ENCODE data around the gene RFC4. TPM values are rescaled to one million over a fixed set of nuclear protein-coding genes. Genes with fewer than 3 reads are reported as not detected.

Gene RFC4
- total and polyA plus RNA-seq, 9 of the 15 experiments (the other 6 are each of a cell fraction or from before 2014, with no cell fraction given), result 105 to 227 (median 180) TPM

DNA sequence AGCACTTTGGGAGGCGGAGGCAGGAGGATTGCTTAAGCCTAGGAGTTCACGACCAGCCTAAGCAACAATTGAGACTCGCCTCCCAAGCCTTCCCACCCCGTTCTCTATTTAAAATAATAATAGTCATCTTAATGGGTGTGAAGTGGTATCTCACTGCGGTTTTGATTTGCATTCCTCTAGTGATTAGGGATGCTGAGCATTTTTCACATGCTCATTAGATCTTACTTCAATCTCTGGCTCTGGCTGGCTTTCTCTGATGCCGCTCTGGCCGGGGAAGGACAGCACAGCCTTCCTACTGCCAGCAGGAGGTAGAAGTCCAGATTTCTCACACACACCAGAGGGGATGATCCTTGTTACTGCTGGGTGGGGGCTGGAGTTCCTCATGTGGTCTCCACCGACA lies 30.3 kb downstream of the RFC4 start:
- POLR2A ChIA-PET, result no interaction called here
- Histone ChIP-seq H3K4me1 (replicated peaks in 1 of 2; ENCODE audit: control insufficient read depth in 2 of 2, insufficient read depth in 2 of 2, low read length in 2 of 2) (peaks cover 0 to 13% of the 10 kb centered on the region in 2 experiments; a peak in 2 of 5 replicates), H3K4me2 (ENCODE audit: insufficient read depth, low read length) (no peak overlapping the region), H3K27ac (ENCODE audit: extremely low read depth, low read depth, low read length) (no peak overlapping the region), H3K9ac (ENCODE audit: insufficient read depth in 1 of 2, low read depth in 2 of 2, low read length in 2 of 2) (no peak overlapping the region), H3K9me1 (ENCODE audit: control insufficient read depth, insufficient read depth, low read length) (no peaks in the 10 kb centered on the region), H3K79me2 (ENCODE audit: control insufficient read depth, insufficient read depth, low read length) (no peaks in the 10 kb centered on the region), H4K20me1 (replicated peaks; ENCODE audit: control insufficient read depth, insufficient read depth, low read length) (no peaks in the 10 kb centered on the region), H3K4me3 (no peak overlapping the region), H3K27me3 (ENCODE audit: control insufficient read depth in 2 of 2, insufficient read depth in 2 of 2, low read length in 2 of 2) (peaks cover 0 to 10% of the 10 kb centered on the region in 2 experiments; a peak in 2 of 5 replicates), H2AFZ (ENCODE audit: low read depth, low read length) (no peak overlapping the region), H3K9me3 (replicated peaks; ENCODE audit: control insufficient read depth, insufficient read depth, low read depth, low read length) (no peaks in the 10 kb centered on the region), H3K36me3 (ENCODE audit: control insufficient read depth, insufficient read depth, low read length) (no peaks in the 10 kb centered on the region)
- FAIRE-seq (no peak), ATAC-seq (peak; percentile 79), DNase-seq (ENCODE audit: extremely low read depth in 1 of 4, low spot score in 3 of 4) (no peak)
- BruUV-seq (replicated peaks), result no TSS peak
- TF ChIP-seq, protein P1, sequence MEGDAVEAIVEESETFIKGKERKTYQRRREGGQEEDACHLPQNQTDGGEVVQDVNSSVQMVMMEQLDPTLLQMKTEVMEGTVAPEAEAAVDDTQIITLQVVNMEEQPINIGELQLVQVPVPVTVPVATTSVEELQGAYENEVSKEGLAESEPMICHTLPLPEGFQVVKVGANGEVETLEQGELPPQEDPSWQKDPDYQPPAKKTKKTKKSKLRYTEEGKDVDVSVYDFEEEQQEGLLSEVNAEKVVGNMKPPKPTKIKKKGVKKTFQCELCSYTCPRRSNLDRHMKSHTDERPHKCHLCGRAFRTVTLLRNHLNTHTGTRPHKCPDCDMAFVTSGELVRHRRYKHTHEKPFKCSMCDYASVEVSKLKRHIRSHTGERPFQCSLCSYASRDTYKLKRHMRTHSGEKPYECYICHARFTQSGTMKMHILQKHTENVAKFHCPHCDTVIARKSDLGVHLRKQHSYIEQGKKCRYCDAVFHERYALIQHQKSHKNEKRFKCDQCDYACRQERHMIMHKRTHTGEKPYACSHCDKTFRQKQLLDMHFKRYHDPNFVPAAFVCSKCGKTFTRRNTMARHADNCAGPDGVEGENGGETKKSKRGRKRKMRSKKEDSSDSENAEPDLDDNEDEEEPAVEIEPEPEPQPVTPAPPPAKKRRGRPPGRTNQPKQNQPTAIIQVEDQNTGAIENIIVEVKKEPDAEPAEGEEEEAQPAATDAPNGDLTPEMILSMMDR (IDR thresholded peaks at IDR 0.05 in 2 of 3, conservative IDR thresholded peaks at IDR 0.05 in 1 of 3; ENCODE audit: insufficient read depth in 2 of 3, low read depth in 1 of 3, low read length in 3 of 3), result peak in 1 of 3 experiments; percentile 8; a peak in 1 of 6 replicates
- TF ChIP-seq, protein P2, sequence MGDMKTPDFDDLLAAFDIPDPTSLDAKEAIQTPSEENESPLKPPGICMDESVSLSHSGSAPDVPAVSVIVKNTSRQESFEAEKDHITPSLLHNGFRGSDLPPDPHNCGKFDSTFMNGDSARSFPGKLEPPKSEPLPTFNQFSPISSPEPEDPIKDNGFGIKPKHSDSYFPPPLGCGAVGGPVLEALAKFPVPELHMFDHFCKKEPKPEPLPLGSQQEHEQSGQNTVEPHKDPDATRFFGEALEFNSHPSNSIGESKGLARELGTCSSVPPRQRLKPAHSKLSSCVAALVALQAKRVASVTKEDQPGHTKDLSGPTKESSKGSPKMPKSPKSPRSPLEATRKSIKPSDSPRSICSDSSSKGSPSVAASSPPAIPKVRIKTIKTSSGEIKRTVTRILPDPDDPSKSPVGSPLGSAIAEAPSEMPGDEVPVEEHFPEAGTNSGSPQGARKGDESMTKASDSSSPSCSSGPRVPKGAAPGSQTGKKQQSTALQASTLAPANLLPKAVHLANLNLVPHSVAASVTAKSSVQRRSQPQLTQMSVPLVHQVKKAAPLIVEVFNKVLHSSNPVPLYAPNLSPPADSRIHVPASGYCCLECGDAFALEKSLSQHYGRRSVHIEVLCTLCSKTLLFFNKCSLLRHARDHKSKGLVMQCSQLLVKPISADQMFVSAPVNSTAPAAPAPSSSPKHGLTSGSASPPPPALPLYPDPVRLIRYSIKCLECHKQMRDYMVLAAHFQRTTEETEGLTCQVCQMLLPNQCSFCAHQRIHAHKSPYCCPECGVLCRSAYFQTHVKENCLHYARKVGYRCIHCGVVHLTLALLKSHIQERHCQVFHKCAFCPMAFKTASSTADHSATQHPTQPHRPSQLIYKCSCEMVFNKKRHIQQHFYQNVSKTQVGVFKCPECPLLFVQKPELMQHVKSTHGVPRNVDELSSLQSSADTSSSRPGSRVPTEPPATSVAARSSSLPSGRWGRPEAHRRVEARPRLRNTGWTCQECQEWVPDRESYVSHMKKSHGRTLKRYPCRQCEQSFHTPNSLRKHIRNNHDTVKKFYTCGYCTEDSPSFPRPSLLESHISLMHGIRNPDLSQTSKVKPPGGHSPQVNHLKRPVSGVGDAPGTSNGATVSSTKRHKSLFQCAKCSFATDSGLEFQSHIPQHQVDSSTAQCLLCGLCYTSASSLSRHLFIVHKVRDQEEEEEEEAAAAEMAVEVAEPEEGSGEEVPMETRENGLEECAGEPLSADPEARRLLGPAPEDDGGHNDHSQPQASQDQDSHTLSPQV (IDR thresholded peaks at IDR 0.05), result no peak
- intact Hi-C loops (cut with micrococcal nuclease) (no loop called here), in situ Hi-C loops (cut with MboI) (no loop called here)
- WGBS (ENCODE audit: insufficient coverage, low coverage, missing lambda C conversion rate), result 49% methylated on average over 8 of the region's 8 CpGs
- CTCF ChIA-PET (ENCODE audit: low intra/inter-chr PET ratio), result no interaction called here

Measured in K562 (cell line).